Fibroblast of pulmonary artery (primary cell): ENCODE data around the gene SORBS1.
A peak's percentile ranks its signal among the peaks of the same experiment; 100 is the strongest.

Experiments used
- DNase-seq: peaks from one replicate; pipeline ENCODE4 v3.0.0-alpha.2; 2010; ENCODE audit warnings: low read depth
- H3K4me3 ChIP-seq: replicated peaks from 2 replicates; pipeline ENCODE4 v1.5.1; 2011; ENCODE audit warnings: low read depth, mild to moderate bottlenecking, control low read depth, low read length, moderate library complexity
- CTCF ChIP-seq: IDR thresholded peaks from 2 replicates; pipeline ENCODE4 v1.5.1; 2011; ENCODE audit warnings: mild to moderate bottlenecking, control low read depth, low read length, inconsistent platforms; ENCODE audit errors: missing control alignments

Gene SORBS1

GRCh38 chr10:95268438-95268837, 292.7 kb downstream of the SORBS1 start:
- H3K4me3 ChIP-seq: no peak overlapping the region
- TF ChIP-seq CTCF: no peak
- peak; percentile 98 for DNase-seq

- TF ChIP-seq CTCF: no peak
- no peak for DNase-seq
- no peak overlapping the region for H3K4me3 ChIP-seq
These were observed 293.9 kb downstream of the SORBS1 start for GRCh38 chr10:95267251-95267650.

- DNase-seq: peak; percentile 93
- no peak for TF ChIP-seq CTCF
These were observed 294.5 kb downstream of the SORBS1 start for GRCh38 chr10:95266674-95267095.

GRCh38 chr10:95265572-95265971, 295.6 kb downstream of the SORBS1 start:
- H3K4me3 ChIP-seq: no peak overlapping the region
- DNase-seq: no peak
- TF ChIP-seq CTCF: no peak

More at GRCh38 chr10:95266674-95267095, 294.5 kb downstream of the SORBS1 start:
- H3K4me3 ChIP-seq: no peak overlapping the region

- DNase-seq: no peak
- no peak overlapping the region for H3K4me3 ChIP-seq
- TF ChIP-seq CTCF: no peak
These were observed 296.7 kb downstream of the SORBS1 start for GRCh38 chr10:95264227-95265051.

GRCh38 chr10:95263864-95264226, 297.3 kb downstream of the SORBS1 start:
- H3K4me3 ChIP-seq: no peak overlapping the region
- DNase-seq: no peak
- no peak for TF ChIP-seq CTCF
